WI38 (cell line): ENCODE data around the gene CYP2A13.
"Not testable (repeated sequence)": the region's sequence is repeated elsewhere in the genome, so short reads cannot be mapped to it uniquely, and the experiment has no call there.

ENCODE experiments used
- H3K4me3 ChIP-seq: 2 replicates; pipeline ENCODE4 v1.5.1; 2011; ENCODE audit warnings: low read depth, mild to moderate bottlenecking, control low read depth, low read length
- TF ChIP-seq, protein P1 (sequence below): IDR thresholded peaks from 2 replicates; pipeline ENCODE4 v1.5.1; 2012; ENCODE audit warnings: low read depth, mild to moderate bottlenecking, control low read depth, low read length

Gene CYP2A13

DNA sequence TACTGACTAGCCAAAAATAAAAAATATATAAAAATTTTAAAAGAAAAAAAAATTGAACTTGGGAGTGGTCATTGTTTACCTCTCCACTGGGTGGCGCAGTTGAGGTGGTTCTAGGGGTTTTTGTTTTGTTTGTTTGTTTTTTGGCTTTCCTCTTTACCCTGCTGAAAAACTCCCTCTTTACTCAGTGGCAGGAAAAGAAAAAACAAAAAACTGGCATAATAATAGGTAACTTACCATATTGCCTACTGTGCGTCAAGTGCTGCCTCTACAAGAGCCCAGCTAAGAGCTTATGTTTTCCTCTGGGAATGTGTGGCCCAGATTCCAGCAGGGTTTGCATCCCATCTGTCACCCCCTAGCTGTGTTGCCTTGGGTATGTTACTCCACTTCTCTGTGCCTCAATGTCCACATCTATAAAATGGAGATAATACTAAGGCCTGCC is 38.5 kb downstream of the CYP2A13 start:
- H3K4me3 ChIP-seq: not testable (repeated sequence)
- TF ChIP-seq, protein P1, sequence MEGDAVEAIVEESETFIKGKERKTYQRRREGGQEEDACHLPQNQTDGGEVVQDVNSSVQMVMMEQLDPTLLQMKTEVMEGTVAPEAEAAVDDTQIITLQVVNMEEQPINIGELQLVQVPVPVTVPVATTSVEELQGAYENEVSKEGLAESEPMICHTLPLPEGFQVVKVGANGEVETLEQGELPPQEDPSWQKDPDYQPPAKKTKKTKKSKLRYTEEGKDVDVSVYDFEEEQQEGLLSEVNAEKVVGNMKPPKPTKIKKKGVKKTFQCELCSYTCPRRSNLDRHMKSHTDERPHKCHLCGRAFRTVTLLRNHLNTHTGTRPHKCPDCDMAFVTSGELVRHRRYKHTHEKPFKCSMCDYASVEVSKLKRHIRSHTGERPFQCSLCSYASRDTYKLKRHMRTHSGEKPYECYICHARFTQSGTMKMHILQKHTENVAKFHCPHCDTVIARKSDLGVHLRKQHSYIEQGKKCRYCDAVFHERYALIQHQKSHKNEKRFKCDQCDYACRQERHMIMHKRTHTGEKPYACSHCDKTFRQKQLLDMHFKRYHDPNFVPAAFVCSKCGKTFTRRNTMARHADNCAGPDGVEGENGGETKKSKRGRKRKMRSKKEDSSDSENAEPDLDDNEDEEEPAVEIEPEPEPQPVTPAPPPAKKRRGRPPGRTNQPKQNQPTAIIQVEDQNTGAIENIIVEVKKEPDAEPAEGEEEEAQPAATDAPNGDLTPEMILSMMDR: peak; percentile 47

DNA sequence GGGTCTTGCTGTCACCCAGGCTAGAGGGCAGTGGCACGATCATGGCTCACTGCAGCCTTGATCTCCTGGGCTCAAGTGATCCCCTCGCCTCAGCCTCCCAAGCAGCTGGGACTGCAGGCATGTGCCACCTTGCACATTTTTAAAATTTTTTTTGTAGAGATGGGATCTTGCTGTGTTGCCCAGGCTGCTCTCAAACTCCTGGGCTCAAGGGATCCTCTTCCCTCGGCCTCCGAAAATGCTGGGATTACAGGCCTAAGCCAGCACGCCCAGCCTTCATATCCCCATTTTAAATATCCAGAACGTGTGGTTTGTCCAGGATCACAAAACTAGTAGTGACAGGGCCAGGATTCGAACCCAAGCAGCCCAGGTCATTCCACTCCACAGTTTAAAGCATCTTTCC is 39.1 kb downstream of the CYP2A13 start:
- H3K4me3 ChIP-seq: not testable (repeated sequence)

- H3K4me3 ChIP-seq: not testable (repeated sequence)
Measured at GRCh38 chr19:41127801-41128300, 39.6 kb downstream of the CYP2A13 start.

GRCh38 chr19:41128692-41129091 is 40.4 kb downstream of the CYP2A13 start:
- H3K4me3 ChIP-seq: no peak overlapping the region
- TF ChIP-seq, protein P1: no peak

More at GRCh38 chr19:41127801-41128300, 39.6 kb downstream of the CYP2A13 start:
- TF ChIP-seq, protein P1: peak; percentile 45

DNA sequence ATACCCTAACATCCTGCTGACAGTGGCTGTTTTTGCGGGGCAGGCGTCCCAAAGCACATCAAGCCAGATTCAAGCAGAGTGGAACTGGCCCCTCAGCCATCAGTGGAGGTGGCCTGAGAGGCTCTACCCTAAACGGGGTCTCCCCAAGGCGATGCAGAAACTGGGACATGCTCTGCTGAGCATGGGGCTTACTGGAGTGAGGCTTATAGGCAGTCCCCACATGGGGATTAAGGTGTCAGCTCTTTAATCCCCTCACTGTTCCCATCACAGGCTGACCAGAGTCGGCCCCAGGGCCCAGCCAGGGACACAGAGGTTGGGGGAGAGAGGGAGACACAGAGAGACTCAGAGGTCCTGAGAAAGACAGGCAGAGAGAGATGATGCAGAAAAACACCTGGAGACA is 42.9 kb downstream of the CYP2A13 start:
- TF ChIP-seq, protein P1: no peak
- no peak overlapping the region for H3K4me3 ChIP-seq

DNA sequence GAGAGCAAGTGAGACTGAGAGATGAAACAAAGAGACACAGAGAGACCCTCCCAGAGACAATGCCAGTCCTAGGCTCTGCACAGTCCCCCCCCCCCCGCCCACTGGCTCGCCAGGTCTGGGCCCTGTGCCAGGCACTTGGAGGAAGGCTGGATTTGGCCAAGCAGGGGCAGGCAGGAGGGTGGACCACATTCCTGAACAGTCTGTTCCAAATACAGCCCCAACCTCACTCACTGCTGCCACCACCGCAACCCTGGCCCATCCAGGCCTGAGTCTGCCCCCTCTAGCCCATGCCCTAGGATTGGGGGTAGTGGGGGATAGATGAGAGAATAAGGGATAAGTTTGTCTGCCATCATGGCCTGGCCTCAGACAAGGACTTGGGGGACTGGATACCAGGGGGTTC is 45.0 kb downstream of the CYP2A13 start:
- no peak overlapping the region for H3K4me3 ChIP-seq
- TF ChIP-seq, protein P1: no peak

GRCh38 chr19:41134616-41135015 is 46.4 kb downstream of the CYP2A13 start:
- TF ChIP-seq, protein P1: no peak
- H3K4me3 ChIP-seq: no peak overlapping the region

DNA sequence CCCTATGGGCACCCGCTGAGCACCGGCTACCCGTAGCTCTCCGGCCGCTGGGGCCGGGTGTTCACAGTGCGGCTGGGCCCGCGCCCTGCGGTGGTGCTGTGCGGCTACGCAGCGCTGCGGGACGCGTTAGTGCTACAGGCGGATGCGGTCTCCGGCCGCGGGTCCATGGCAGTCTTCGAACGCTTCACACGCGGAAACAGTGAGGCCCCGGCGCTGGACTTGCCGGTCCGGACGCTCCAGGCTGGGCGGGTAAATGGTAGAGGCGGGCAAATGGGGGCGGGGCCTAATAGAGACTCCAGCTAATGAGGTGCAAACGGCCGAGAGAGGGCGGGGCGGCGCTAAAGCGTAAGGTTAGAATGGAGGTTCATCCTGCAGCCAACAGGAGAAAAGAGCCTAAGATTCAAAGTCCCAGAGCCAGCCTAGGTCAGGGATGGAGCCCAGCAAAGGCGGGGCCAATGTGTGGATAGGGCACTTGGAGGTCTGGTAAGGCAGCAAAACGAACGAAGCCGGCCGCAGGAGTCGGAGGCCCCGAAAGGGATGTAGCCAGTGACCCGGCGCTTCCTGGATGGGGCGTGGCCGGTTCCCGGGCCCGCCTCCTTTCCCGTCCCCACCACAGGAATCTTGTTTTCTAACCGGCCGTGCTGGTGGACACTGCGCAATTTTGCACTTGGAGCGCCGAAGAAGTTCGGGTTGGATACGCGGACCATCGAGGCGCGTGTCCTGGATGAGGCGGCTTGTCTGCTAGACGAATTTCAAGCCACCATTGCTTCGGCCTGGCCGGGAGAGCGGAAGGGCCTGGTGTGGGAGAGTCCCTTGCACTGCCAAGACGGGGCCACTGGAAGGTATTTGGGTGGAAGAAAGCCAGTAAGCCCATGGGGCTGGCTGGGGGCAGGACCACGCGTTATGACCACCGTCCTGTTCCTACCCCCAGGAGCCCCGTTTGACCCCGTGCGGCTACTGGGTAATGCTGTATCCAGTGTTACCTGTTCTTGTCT is 47.4 kb downstream of the CYP2A13 start:
- not testable (repeated sequence) for H3K4me3 ChIP-seq
